HG03064 (cell line): ENCODE results near the gene FGF19.
"Not testable (repeated sequence)": the region's sequence is repeated elsewhere in the genome, so short reads cannot be mapped to it uniquely, and the experiment has no call there.

Experiments used
- ATAC-seq: cut with Tn5 transposase; IDR thresholded peaks from one replicate; pipeline ENCODE4 v1.9.1; 2021; ENCODE audit warnings: low read depth; ENCODE audit not compliant: unreplicated experiment

FGF19 gene

DNA sequence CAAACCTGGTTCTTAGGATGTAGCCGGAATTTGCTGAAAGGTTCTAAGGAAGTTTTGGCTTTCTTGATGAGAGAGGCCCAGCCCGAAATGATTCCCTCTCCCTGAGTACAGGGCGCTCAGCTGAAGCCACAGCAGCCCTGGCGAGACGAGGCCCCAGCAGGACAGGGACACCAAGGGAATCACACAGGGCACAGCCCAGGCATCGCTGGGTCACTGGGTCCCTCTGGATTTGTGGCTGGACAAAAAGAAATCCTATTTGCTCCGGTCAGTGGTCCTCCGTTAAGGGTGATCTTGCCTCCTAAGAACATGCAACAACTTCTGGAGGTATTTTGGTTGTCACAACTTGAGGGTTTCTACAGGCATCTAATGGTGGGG, 6.4 kb downstream of the FGF19 start:
- ATAC-seq: no peak

DNA sequence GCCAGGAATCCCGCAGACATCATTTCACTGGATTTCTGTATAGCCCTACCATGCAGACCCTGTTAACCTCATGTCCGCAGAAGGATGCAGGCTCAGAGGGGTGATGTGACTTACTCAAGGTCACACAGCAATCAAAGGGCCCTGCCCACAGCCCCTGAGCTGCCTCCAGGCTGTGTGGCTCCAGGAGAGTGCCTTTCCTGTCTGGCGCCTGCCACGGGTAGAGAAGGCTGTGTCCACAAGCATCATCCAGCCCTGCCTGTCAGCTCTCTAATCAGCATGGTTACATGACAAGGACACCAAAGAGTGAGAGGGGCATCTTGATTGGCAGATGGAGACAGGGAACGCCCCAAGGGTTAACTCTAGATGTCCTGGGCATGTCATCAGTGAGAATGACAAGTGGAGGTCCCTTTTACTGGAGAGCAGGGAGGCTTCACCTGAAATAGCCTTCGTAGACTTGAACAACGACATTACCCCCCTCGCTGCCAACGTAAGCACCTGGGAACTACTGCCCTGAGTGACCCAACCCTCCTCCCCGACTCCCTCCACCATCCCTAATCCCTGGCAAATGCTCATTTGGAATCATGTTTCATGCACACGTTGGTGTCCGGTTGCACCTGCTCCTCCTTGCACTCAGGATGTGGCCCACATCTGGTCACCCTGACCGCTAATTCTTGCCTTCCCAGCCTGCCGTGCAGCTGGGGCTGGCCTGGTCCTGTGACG, 6.9 kb downstream of the FGF19 start:
- no peak for ATAC-seq

DNA sequence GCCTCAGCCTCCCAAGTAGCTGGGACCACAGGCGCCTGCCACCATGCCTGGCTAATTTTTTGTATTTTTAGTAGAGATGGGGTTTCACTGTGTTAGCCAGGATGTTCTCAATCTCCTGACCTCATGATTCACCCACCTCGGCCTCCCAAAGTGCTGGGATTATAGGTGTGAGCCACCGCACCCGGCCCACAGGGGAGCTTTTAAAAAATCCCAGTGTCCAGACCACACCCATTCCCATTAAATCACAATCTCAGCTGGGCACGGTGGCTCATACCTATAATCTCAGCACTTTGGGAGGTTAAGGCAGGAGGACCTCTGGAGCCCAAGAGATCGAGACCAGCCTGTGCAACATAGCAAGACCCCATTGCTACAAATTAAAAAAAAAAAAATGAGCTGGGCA, 7.8 kb downstream of the FGF19 start:
- not testable (repeated sequence) for ATAC-seq

DNA sequence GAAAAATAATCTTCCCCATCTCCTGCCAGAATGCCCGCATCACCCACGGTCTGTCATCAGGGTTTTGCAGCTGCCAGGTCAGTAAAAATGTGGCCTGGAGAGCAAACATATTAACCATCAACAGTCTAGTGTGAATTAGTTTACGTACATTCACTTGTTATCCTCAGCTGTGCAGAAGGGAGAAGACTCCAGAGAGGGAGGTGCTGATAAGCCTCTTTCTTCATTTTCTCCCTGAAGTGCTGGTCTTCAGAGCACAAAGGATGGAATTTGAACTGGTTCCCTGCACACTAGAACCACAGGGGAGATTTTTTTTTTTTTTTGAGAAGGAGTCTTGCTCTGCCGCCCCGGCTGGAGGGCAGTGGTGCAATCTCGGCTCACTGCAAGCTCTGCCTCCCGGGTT, 8.2 kb downstream of the FGF19 start:
- ATAC-seq: no peak

DNA sequence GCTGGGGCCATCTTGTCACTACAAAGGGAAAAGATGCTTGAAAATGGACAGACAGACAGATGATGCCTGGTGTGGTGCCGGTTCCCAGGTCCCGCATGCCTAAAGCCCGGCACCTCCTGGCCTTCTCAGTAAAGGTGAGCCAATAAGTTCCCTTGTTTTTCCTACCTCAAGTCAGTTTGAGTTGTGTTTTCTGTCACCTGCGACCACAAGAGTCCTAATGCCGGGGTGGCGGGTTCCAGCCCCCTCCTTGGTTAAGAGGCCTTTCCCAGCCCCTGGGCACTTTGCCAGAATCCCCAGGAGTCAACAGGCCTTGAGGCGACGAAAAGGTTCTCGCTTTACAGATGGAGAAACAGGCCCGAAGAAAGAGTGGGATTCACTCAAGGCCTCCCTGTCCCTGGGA, 9.0 kb downstream of the FGF19 start:
- ATAC-seq: no peak

DNA sequence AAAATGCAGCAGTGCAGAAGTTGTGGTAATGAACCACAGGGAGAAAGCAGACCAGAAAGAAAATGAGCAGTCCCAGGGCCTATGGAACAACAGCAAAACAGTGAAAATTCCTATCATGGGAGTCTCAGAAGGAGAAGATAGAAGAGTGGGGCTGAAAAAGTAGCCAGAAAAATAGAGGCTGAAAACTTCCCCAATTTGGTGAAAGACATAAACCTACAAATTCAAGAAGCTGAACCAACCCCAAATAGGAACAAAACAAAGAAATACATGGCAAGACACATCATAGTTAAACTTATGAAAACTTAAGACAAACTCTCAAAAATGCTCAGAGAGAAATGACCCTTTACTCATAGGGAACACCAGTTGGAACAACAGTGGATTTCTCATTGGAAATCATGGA, 11.4 kb downstream of the FGF19 start:
- ATAC-seq: no peak

DNA sequence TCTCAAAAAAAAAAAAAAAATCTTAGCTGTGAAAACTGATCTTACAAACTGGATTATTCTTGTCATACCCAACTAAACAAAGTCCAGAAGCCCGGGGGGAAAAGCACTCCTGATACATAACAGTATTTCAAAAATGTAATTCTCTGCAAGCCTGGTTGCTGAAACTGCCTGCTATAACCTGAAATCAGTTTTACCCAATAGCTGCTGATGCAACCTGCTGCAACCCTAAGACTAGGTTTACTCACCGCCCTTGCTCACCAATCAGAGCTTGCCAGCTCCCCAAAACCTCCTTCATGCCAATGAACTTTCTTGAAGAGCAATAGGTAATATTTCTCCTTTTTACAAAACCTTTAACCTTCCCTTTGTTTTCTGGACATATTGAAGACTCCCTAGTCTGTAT, 12.4 kb downstream of the FGF19 start:
- no peak for ATAC-seq

DNA sequence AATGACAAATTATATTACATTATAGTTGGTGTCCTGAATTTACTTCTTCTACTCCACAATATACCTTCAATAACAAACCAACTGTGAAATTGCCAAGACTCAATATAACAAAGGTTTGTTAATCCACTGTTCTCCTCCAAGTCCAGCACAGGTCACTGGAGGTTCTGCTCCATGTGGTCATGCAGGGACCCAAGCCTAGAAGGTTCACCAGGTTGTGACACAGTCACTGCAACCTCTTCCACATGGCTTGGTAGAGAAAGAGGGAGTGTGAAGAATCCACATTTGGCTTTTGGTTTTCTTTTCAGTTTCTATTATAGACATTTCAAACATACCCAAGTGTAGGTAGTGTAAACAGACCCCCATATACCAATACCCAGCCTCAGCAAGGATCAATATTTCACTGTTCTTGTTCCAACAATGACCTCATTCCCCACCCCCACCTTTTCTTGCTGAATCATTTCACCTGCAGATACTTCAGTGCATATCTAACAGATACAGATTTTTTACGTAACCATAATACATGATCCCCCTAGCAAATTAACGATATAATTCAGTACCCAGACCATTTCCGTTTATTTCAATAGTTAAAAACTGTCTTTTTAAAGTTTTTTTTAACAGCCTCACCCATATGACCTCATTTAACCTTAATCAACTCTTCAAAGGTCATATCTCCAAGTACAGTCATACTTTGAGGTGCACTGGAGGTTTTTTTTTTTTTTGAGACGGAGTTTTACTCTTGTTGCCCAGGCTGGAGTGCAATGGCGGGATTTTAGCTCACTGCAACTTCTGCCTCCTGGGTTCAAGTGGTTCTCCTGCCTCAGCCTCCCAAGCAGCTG, 14.1 kb downstream of the FGF19 start:
- ATAC-seq: no peak

DNA sequence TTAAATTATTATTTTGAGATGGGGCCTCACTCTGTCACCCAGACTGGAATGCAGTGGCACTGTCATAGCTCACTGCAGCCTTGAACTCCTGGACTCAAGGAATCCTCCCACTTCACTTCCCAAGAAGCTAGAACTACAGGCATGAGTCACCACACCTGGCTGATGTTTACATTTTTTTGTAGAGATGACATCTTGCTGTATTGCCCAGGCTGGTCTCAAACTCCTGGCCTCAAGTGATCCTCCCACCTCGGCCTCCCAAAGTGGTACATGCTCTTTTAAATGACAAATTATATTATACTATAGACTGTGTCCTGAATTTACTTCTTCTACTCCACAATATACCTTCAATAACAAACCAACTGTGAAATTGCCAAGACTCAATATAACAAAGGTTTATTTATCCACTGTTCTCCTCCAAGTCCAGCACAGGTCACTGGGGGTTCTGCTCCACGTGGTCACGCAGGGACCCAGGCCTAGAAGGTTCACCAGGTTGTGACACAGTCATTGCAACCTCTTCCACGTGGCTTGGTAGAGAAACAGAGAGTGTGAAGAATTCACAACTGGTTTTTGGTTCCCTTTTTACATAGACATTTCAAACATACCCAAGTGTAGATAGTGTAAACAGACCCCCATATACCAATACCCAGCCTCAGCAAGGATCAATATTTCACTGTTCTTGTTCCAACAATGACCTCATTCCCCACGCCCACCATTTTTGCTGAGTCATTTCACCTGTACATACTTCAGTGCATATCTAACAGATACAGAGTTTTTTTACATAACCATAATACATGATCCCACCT, 15.7 kb downstream of the FGF19 start:
- not testable (repeated sequence) for ATAC-seq

DNA sequence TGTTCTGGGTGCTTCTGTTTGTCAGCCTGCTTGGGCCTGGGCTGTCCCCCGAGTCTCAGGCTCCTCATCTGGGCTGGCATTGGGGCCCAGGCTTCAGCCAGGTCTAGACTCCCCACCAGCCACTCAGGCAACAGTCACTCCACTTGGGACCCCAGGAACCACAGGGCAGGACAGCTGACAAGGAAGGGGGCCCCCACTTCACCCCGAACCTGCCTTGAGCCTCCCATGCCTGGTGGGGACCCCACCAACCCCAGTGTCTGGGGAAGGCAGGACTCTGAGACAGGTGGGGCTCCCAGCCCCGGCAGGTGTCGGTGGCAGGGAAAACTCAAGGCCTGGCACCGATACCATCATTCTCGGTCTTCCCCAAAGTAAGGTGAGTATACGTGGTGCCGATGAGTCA, 17.0 kb downstream of the FGF19 start:
- ATAC-seq: no peak

DNA sequence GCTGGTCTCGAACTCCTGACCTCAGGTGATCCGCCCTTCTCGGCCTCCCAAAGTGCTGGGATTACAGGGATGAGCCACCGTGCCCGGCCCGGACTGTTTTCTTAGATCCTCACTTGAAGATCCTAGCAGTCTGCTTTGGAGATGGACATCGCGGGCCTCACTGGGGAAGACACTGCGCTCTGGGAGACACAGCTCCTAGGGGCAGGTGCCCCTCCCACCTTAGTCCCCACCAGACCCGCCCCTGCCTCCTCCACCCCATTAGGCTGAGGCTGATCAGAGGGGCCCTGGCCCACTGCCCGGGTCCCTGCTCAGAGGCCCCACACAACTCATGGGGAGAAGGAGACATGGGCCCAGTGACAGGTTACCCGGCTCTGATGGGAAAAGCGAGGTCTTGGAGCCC, 17.4 kb downstream of the FGF19 start:
- no peak for ATAC-seq

DNA sequence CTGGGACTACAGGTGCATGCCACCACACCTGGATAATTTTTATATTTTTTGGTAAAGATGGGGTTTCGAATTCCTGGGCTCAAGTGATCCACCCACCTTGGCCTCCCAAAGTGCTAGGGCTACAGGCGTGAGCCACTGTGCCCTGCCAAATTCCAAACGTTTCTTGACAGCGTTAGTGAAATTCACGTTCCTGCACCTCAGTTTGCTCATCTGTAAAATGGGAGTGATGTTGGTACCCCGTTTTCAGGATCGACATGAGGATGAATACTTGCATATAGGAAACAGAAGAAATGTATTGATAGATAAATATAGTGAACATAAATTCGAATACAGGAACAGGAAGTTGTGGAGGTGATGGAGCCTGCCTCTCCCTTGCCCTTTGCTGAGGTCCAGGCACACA, 18.5 kb downstream of the FGF19 start:
- ATAC-seq: no peak

DNA sequence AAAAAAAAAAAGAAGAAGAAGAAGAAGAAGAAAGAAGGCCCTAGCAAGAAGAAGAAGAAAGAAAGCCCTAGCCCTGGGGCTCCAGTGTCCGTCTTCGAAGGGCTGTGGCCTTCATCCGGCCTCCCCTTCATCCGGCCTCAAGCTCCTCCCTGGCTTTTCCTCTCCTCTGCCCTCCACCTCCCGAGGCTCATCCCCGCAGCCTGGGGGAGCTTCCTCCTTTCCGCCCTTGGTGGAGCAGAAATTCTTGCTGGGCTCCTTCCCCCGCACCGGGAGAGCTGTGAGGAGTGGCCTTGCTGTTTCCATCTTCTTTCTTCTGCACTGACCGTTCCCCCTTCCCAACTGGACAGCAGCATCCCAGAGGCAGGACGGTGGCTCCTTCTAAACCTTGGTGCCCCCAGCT, 19.2 kb downstream of the FGF19 start:
- no peak for ATAC-seq

DNA sequence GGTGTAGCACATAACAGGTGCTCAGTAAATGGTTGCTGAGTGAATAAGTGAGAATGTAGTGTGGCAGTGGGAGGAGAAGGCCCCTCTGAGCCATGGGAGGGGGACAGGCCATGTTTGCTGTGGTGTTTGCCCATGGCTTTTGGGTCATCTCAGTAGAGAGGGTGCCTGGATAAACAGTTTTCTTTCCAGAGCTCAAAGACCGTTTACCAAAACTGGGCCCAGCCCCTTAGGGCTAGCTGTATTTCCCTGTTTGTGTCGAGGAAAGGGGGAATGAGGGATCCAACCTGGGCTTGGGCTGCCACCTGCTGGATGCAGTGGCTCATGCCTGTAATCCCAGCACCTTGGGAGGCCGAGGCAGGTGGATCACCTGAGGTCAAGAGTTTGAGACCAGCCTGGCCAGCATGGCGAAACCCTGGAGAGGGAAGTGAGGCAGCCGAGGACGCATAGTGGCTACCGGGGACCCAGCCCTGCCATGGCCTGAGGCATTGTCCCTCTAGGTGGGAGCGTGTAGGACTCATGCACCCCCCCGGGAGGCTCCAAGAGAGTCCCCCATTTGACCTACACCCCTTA, 20.0 kb downstream of the FGF19 start:
- no peak for ATAC-seq

DNA sequence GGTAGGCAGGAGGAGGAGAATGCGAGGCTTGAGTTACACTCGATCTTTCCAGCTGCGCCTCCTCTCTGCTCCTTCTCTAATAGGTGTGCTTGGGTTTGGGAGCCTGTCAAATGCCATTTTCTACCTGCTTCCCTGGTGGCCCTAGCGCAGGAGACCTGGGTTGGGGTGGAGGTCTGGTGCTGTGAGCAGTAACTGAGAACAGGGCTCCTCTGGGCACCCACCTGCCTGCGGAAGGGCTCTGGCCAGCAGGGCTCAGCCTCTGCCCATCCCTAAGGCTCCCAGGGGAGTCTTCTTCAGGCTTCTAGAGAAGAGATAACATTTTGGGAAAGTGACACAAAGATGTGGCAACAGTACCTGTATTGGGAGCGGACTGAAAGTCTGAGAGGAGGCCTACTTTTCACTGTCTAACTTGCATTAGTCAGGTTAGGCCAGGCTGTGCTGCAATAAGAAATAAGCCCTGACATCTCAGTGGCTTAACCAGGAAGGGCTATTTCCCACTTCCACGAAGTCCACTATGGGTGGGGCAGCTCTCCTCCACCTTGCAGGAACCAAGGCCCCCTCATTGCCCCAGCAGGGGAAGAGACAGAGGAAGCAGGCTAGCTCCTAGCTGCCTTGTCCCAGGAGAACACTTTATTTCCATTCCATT, 21.0 kb downstream of the FGF19 start:
- ATAC-seq: no peak

DNA sequence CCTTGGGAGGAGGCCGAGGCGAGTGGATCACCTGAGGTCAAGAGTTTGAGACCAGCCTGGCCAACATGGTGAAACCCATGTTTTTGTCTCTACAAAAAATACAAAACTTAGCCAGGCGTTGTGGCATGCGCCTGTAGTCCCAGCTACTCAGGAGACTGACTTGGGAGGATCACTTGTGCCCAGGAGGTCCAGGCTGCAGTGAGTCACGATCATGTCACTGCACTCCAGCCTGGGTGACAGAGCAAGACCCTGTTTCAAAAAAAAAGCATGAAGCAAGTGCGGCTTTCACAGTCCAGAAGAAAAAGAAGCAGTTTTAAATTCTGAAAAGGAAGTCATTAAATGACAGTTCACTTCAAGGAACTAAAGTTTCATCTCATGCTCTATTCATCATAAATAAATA, 21.6 kb downstream of the FGF19 start:
- no peak for ATAC-seq

DNA sequence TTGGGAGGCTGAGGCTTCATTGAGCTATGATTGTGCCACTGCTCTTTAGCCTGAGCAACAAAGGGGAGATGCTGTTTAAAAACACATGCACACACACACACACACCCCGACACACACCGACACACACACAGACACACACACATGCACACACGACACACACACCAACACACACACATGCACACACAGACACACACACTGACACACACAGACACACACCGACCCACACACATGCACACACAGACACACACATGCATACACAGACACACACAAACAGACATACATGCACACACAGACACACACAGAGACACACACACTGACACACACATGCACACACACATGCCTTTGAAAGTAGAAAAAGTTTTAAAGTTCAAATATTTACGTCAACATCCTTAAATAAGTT, 23.1 kb downstream of the FGF19 start:
- no peak for ATAC-seq

DNA sequence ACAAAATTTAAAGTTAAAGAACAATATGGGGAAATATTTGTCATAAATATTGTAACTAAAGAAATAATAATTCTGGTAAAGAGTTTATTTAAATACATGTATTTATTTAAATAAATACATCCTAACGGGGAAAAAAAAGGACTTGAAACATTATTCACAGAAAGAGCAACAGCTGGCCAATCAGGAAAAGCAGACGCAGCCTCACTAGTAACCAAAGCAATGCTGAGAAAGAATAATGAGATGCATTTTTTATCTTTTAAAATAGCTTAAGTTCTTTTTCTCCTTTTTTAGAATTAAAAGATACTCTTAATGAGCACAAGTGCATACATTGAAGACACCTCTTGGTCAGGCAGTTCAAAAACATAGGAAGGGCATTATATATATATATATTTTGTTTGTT, 26.1 kb downstream of the FGF19 start:
- no peak for ATAC-seq

DNA sequence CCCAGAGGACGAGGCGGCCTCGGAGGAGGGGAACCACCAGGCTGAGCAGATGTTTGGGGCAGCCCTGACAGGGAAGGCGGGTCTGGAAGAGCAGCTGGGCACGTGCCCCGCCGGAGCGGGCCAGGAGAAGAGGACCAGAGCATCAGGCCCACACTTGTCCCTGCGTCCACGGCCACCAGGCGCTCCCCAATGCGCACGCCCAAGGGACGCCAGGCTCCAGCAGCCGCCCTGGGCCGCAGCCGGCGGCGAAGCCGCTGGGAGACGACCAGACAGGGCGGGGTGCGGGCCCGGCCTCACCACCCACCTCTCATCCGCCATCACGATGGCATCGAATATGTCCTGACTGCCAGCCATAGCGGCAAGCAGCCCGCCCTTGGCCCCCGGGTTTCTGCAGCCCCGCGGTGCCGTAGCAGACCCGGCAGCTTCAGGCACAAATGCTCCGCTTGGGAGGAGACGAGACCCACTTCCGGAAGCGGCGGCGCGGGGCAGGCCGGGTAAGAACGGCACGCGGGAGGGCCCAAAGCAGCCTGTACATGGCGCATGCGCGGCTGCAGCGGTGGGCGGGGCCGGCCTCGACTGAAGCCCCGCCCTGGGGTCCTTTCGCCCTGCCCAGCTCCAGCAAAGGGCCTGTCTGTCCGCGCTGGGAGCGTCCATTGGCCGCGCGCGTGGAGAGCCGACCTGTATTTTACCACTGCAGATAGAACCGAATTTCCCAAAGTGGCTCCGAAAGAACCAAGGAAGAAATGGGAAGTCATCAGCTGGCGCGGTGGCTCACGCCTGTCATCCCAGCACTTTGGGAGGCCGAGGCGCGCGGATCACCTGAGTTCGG, 28.7 kb downstream of the FGF19 start, which contains the start of gene LTO1:
LTO1 (minus strand) TSS at position 468 of the 829 bp plus-strand sequence; CDS start at position 354, 114 bp downstream.
- ATAC-seq: peak; percentile 82
